Measurements from ENCODE around the gene CYSRT1. TPM values are rescaled to one million over a fixed set of nuclear protein-coding genes. Genes with fewer than 3 reads are reported as not detected.

CYSRT1 gene
- total RNA-seq, 1 donor from 2014 or later = 3.9 TPM

- Histone ChIP-seq H3K27me3 (ENCODE audit: control insufficient read depth, insufficient read depth, low read length) (no peaks in the 10 kb centered on the region), H3K4me3 (ENCODE audit: low read depth, low read length) (no peak overlapping the region), H3K36me3 (ENCODE audit: control insufficient read depth, insufficient read depth, low read length) (peaks cover 4% of the 10 kb centered on the region)
- no peak for FAIRE-seq
- no peak for TF ChIP-seq CTCF (IDR thresholded peaks at IDR 0.05; ENCODE audit: insufficient read depth, low read length, severe bottlenecking)
- DNase-seq (ENCODE audit: low read depth) = no peak
These were observed 3.9 kb upstream of the CYSRT1 start for GRCh38 chr9:137221095-137221505.

GRCh38 chr9:137221506-137222111, 3.4 kb upstream of the CYSRT1 start:
- DNase-seq (ENCODE audit: low read depth) (no peak), FAIRE-seq (no peak)
- no peak for TF ChIP-seq CTCF (IDR thresholded peaks at IDR 0.05; ENCODE audit: insufficient read depth, low read length, severe bottlenecking)
- Histone ChIP-seq H3K27me3 (ENCODE audit: control insufficient read depth, insufficient read depth, low read length) (no peaks in the 10 kb centered on the region), H3K36me3 (ENCODE audit: control insufficient read depth, insufficient read depth, low read length) (no peaks in the 10 kb centered on the region), H3K4me3 (ENCODE audit: low read depth, low read length) (peak overlapping the region; percentile 22)

- TF ChIP-seq CTCF (IDR thresholded peaks at IDR 0.05; ENCODE audit: insufficient read depth, low read length, severe bottlenecking) = no peak
- Histone ChIP-seq H3K4me3 (ENCODE audit: low read depth, low read length) (peak within 1 kb of the TSS; percentile 65), H3K27me3 (ENCODE audit: control insufficient read depth, insufficient read depth, low read length) (no peaks in the 10 kb centered on the region), H3K36me3 (ENCODE audit: control insufficient read depth, insufficient read depth, low read length) (no peaks in the 10 kb centered on the region)
- FAIRE-seq (no peak), DNase-seq (ENCODE audit: low read depth) (no peak)
These were observed 2.5 kb upstream of the CYSRT1 start, which contains the start of gene RNF208 for GRCh38 chr9:137222190-137223077. TSS of gene RNF208 (minus strand) at chr9:137222240. CDS start at chr9:137221212, 1,028 bp downstream.

- DNase-seq (ENCODE audit: low read depth) = peak; percentile 90
- FAIRE-seq = no peak
- peak overlapping the region; percentile 65 for H3K4me3 ChIP-seq (ENCODE audit: low read depth, low read length)
- H3K27me3 ChIP-seq (ENCODE audit: control insufficient read depth, insufficient read depth, low read length) = no peaks in the 10 kb centered on the region
- H3K36me3 ChIP-seq (ENCODE audit: control insufficient read depth, insufficient read depth, low read length) = no peaks in the 10 kb centered on the region
- no peak for TF ChIP-seq CTCF (IDR thresholded peaks at IDR 0.05; ENCODE audit: insufficient read depth, low read length, severe bottlenecking)
These were observed 1.6 kb upstream of the CYSRT1 start for GRCh38 chr9:137223078-137223970.

- no peaks in the 10 kb centered on the region for H3K36me3 ChIP-seq (ENCODE audit: control insufficient read depth, insufficient read depth, low read length)
- no peak for DNase-seq (ENCODE audit: low read depth)
- no peak for FAIRE-seq
- no peak for TF ChIP-seq CTCF (IDR thresholded peaks at IDR 0.05; ENCODE audit: insufficient read depth, low read length, severe bottlenecking)
- no peak overlapping the region for H3K4me3 ChIP-seq (ENCODE audit: low read depth, low read length)
- H3K27me3 ChIP-seq (ENCODE audit: control insufficient read depth, insufficient read depth, low read length) = no peaks in the 10 kb centered on the region
These were observed 841 bp downstream of the CYSRT1 start for GRCh38 chr9:137225699-137226331.
